ENCODE data around the gene PRSS2. TPM values are rescaled to one million over a fixed set of nuclear protein-coding genes. Genes with fewer than 3 reads are reported as not detected.

The PRSS2 gene
- total RNA-seq, 2 donors from 2014 or later: 4.8 to 9.9 TPM

- H3K4me1 Mint-ChIP-seq: peaks cover 7% of the 10 kb centered on the region
- H3K9me3 Mint-ChIP-seq: no peaks in the 10 kb centered on the region
- no peaks in the 10 kb centered on the region for H3K36me3 ChIP-seq (ENCODE audit: control insufficient read depth, insufficient read depth, low read length)
- H3K27me3 Mint-ChIP-seq (ENCODE audit: insufficient read depth): peaks cover 80% of the 10 kb centered on the region
- H3K4me3 ChIP-seq (ENCODE audit: low read length): no peak overlapping the region
- DNase-seq: no peak
- H3K9me3 ChIP-seq (ENCODE audit: control insufficient read depth, low read length): no peaks in the 10 kb centered on the region
- no peak overlapping the region for H3K27ac ChIP-seq (ENCODE audit: low read depth, low read length)
- no peak overlapping the region for H3K9ac ChIP-seq (ENCODE audit: extremely low read depth, low read length, poor library complexity, severe bottlenecking)
- H3K36me3 Mint-ChIP-seq (ENCODE audit: low read depth): no peaks in the 10 kb centered on the region
- H3K27ac Mint-ChIP-seq: no peak overlapping the region
- TF ChIP-seq, protein P1, sequence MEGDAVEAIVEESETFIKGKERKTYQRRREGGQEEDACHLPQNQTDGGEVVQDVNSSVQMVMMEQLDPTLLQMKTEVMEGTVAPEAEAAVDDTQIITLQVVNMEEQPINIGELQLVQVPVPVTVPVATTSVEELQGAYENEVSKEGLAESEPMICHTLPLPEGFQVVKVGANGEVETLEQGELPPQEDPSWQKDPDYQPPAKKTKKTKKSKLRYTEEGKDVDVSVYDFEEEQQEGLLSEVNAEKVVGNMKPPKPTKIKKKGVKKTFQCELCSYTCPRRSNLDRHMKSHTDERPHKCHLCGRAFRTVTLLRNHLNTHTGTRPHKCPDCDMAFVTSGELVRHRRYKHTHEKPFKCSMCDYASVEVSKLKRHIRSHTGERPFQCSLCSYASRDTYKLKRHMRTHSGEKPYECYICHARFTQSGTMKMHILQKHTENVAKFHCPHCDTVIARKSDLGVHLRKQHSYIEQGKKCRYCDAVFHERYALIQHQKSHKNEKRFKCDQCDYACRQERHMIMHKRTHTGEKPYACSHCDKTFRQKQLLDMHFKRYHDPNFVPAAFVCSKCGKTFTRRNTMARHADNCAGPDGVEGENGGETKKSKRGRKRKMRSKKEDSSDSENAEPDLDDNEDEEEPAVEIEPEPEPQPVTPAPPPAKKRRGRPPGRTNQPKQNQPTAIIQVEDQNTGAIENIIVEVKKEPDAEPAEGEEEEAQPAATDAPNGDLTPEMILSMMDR (conservative IDR thresholded peaks at IDR 0.05): no peak
- H3K4me3 Mint-ChIP-seq: no peak overlapping the region
- peaks cover 45% of the 10 kb centered on the region for H3K27me3 ChIP-seq (ENCODE audit: control insufficient read depth, insufficient read depth, low read length, poor library complexity, severe bottlenecking)
- H3K4me1 ChIP-seq (ENCODE audit: control insufficient read depth, insufficient read depth, low read length): no peaks in the 10 kb centered on the region
- 76 to 100% methylated on average over 1 of the region's 1 CpG for WGBS, 2 experiments (ENCODE audit: insufficient coverage in 1 of 2, insufficient read length in 1 of 2)
Observed at GRCh38 chr7:142792129-142792528, 21.4 kb downstream of the PRSS2 start.

DNA sequence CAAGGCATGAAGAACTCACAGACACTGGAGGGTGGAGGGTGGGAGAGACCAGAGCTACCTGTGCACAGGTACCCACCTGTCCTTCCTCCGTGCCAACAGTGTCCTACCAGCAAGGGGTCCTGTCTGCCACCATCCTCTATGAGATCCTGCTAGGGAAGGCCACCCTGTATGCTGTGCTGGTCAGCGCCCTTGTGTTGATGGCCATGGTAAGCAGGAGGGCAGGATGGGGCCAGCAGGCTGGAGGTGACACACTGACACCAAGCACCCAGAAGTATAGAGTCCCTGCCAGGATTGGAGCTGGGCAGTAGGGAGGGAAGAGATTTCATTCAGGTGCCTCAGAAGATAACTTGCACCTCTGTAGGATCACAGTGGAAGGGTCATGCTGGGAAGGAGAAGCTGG lies 21.8 kb downstream of the PRSS2 start:
- TF ChIP-seq, protein P1 (conservative IDR thresholded peaks at IDR 0.05): no peak
- Histone ChIP-seq H3K36me3 (ENCODE audit: control insufficient read depth, insufficient read depth, low read length) (no peaks in the 10 kb centered on the region), H3K4me1 (ENCODE audit: control insufficient read depth, insufficient read depth, low read length) (no peaks in the 10 kb centered on the region), H3K9ac (ENCODE audit: extremely low read depth, low read length, poor library complexity, severe bottlenecking) (no peak overlapping the region), H3K27me3 (ENCODE audit: control insufficient read depth, insufficient read depth, low read length, poor library complexity, severe bottlenecking) (peaks cover 49% of the 10 kb centered on the region), H3K27ac (ENCODE audit: low read depth, low read length) (no peak overlapping the region), H3K9me3 (ENCODE audit: control insufficient read depth, low read length) (no peaks in the 10 kb centered on the region), H3K4me3 (ENCODE audit: low read length) (no peak overlapping the region)
- Mint-ChIP-seq H3K27ac (no peak overlapping the region), H3K36me3 (ENCODE audit: low read depth) (no peaks in the 10 kb centered on the region), H3K4me1 (peaks cover 8% of the 10 kb centered on the region), H3K4me3 (no peak overlapping the region), H3K9me3 (no peaks in the 10 kb centered on the region), H3K27me3 (ENCODE audit: insufficient read depth) (peaks cover 82% of the 10 kb centered on the region)
- DNase-seq: no peak
- WGBS, 2 experiments (ENCODE audit: insufficient coverage in 1 of 2, insufficient read length in 1 of 2): 80 to 84% methylated on average over 1 to 2 of the region's 2 CpGs

DNA sequence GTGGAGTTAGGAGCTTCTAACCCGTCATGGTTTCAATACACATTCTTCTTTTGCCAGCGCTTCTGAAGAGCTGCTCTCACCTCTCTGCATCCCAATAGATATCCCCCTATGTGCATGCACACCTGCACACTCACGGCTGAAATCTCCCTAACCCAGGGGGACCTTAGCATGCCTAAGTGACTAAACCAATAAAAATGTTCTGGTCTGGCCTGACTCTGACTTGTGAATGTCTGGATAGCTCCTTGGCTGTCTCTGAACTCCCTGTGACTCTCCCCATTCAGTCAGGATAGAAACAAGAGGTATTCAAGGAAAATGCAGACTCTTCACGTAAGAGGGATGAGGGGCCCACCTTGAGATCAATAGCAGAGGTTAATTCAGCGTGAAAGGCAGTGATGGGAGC lies 22.4 kb downstream of the PRSS2 start:
- H3K27ac ChIP-seq (ENCODE audit: low read depth, low read length): no peak overlapping the region
- no peak overlapping the region for H3K4me3 ChIP-seq (ENCODE audit: low read length)
- no peak overlapping the region for H3K4me3 Mint-ChIP-seq
- TF ChIP-seq, protein P1 (conservative IDR thresholded peaks at IDR 0.05): no peak
- H3K9me3 Mint-ChIP-seq: no peaks in the 10 kb centered on the region
- peaks cover 55% of the 10 kb centered on the region for H3K27me3 ChIP-seq (ENCODE audit: control insufficient read depth, insufficient read depth, low read length, poor library complexity, severe bottlenecking)
- no peak overlapping the region for H3K27ac Mint-ChIP-seq
- no peaks in the 10 kb centered on the region for H3K36me3 ChIP-seq (ENCODE audit: control insufficient read depth, insufficient read depth, low read length)
- H3K9ac ChIP-seq (ENCODE audit: extremely low read depth, low read length, poor library complexity, severe bottlenecking): no peak overlapping the region
- DNase-seq: no peak
- no peaks in the 10 kb centered on the region for H3K36me3 Mint-ChIP-seq (ENCODE audit: low read depth)
- H3K4me1 ChIP-seq (ENCODE audit: control insufficient read depth, insufficient read depth, low read length): no peaks in the 10 kb centered on the region
- no peaks in the 10 kb centered on the region for H3K9me3 ChIP-seq (ENCODE audit: control insufficient read depth, low read length)
- H3K4me1 Mint-ChIP-seq: peaks cover 14% of the 10 kb centered on the region
- peaks cover 82% of the 10 kb centered on the region for H3K27me3 Mint-ChIP-seq (ENCODE audit: insufficient read depth)
- 87 to 100% methylated on average over 3 to 5 of the region's 5 CpGs for WGBS, 2 experiments (ENCODE audit: insufficient coverage in 1 of 2, insufficient read length in 1 of 2)
